Neuron (in vitro differentiated cells): ENCODE data around the gene RUBCNL.

ENCODE experiments used
- H2AFZ ChIP-seq: one replicate; pipeline ENCODE4 v1.6.1; 2013; ENCODE audit warnings: low read depth, mild to moderate bottlenecking, inconsistent platforms, low read length, moderate library complexity
- H3K27me3 ChIP-seq: one replicate; pipeline ENCODE4 v1.6.1; 2013; ENCODE audit warnings: low read length; ENCODE audit not compliant: insufficient read depth
- H3K36me3 ChIP-seq: one replicate; pipeline ENCODE4 v1.6.1; 2013; ENCODE audit warnings: low read length; ENCODE audit not compliant: insufficient read depth
- H3K4me1 ChIP-seq: one replicate; pipeline ENCODE4 v1.6.1; 2013; ENCODE audit warnings: low read length; ENCODE audit not compliant: insufficient read depth
- H3K4me3 ChIP-seq: 2 replicates; pipeline ENCODE4 v1.5.1; 2013; ENCODE audit warnings: mild to moderate bottlenecking, low read length, moderate library complexity
- H3K9me3 ChIP-seq: one replicate; pipeline ENCODE4 v1.6.1; 2013; ENCODE audit warnings: low read length

RUBCNL gene

GRCh38 chr13:46307554-46307953 is 79.5 kb downstream of the RUBCNL start:
- Histone ChIP-seq H2AFZ (no peak overlapping the region), H3K9me3 (no peaks in the 10 kb centered on the region), H3K4me1 (no peaks in the 10 kb centered on the region), H3K4me3 (no peak overlapping the region), H3K36me3 (no peaks in the 10 kb centered on the region), H3K27me3 (no peaks in the 10 kb centered on the region)

GRCh38 chr13:46304546-46304945 is 82.5 kb downstream of the RUBCNL start:
- Histone ChIP-seq H2AFZ (no peak overlapping the region), H3K4me1 (no peaks in the 10 kb centered on the region), H3K4me3 (no peak overlapping the region), H3K27me3 (no peaks in the 10 kb centered on the region), H3K36me3 (no peaks in the 10 kb centered on the region), H3K9me3 (no peaks in the 10 kb centered on the region)

- no peaks in the 10 kb centered on the region for H3K27me3 ChIP-seq
- no peaks in the 10 kb centered on the region for H3K36me3 ChIP-seq
- no peaks in the 10 kb centered on the region for H3K9me3 ChIP-seq
- H2AFZ ChIP-seq = no peak overlapping the region
- no peaks in the 10 kb centered on the region for H3K4me1 ChIP-seq
- H3K4me3 ChIP-seq = no peak overlapping the region
These were observed 83.2 kb downstream of the RUBCNL start for GRCh38 chr13:46303742-46304385.

GRCh38 chr13:46297361-46297811 is 89.7 kb downstream of the RUBCNL start:
- Histone ChIP-seq H3K4me1 (no peaks in the 10 kb centered on the region), H3K36me3 (no peaks in the 10 kb centered on the region), H2AFZ (no peak overlapping the region), H3K4me3 (no peak overlapping the region), H3K27me3 (no peaks in the 10 kb centered on the region), H3K9me3 (no peaks in the 10 kb centered on the region)

GRCh38 chr13:46296921-46297320 is 90.1 kb downstream of the RUBCNL start:
- Histone ChIP-seq H3K4me3 (no peak overlapping the region), H3K9me3 (no peaks in the 10 kb centered on the region), H3K27me3 (no peaks in the 10 kb centered on the region), H3K4me1 (no peaks in the 10 kb centered on the region), H3K36me3 (no peaks in the 10 kb centered on the region), H2AFZ (no peak overlapping the region)

- Histone ChIP-seq H3K4me1 (no peaks in the 10 kb centered on the region), H3K36me3 (no peaks in the 10 kb centered on the region), H3K9me3 (no peaks in the 10 kb centered on the region), H3K27me3 (no peaks in the 10 kb centered on the region), H3K4me3 (no peak overlapping the region), H2AFZ (no peak overlapping the region)
These were observed 90.8 kb downstream of the RUBCNL start for GRCh38 chr13:46296115-46296822.

- H2AFZ ChIP-seq = no peak overlapping the region
- H3K9me3 ChIP-seq = no peaks in the 10 kb centered on the region
- no peaks in the 10 kb centered on the region for H3K4me1 ChIP-seq
- H3K27me3 ChIP-seq = no peaks in the 10 kb centered on the region
- H3K4me3 ChIP-seq = no peak overlapping the region
- no peaks in the 10 kb centered on the region for H3K36me3 ChIP-seq
These were observed 91.4 kb downstream of the RUBCNL start for GRCh38 chr13:46295491-46296114.

GRCh38 chr13:46293436-46293835 is 93.6 kb downstream of the RUBCNL start:
- H3K4me3 ChIP-seq = no peak overlapping the region
- no peaks in the 10 kb centered on the region for H3K27me3 ChIP-seq
- H3K36me3 ChIP-seq = no peaks in the 10 kb centered on the region
- no peak overlapping the region for H2AFZ ChIP-seq
- H3K9me3 ChIP-seq = no peaks in the 10 kb centered on the region
- H3K4me1 ChIP-seq = no peaks in the 10 kb centered on the region
